ENCODE measurements around the gene PDE4B.

Gene PDE4B

DNA sequence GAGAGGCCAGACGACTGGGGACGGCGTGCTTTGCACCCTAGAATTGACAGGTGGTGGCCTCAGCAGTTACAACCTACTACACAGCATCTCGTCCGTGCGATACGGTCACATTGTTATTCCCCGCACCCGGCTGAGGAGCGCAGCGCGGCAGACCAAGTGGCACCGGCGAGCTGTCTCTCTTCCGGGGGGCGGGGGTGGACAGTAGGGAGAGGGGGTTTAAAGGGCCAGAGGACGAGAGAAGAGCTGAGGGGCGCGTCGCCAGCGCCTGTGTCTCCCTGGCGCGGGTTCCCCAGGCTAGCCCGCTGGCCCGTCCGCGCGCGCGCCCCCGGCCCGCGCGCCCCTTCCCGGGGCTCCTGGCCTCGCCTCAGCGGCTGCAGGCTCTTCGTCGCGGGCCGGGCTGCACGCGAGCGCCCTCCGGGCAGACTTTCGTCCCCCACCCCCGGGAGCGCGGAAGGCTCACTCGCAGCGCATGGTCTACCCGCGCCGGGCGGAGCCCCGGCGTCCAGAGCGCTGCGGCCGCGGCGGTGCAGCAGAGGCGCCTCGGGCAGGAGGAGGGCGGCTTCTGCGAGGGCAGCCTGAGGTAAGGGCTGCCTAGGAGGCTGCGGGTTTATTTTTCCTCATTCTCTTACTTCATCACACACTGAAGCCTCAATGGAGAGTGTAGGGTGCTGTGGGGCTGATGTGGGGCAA, at the start of gene PDE4B:
PDE4B (plus strand) TSS at position 227 of the 690 bp plus-strand sequence.
- DNase-seq (ENCODE audit: low read depth in 2 of 2), result no peak

DNA sequence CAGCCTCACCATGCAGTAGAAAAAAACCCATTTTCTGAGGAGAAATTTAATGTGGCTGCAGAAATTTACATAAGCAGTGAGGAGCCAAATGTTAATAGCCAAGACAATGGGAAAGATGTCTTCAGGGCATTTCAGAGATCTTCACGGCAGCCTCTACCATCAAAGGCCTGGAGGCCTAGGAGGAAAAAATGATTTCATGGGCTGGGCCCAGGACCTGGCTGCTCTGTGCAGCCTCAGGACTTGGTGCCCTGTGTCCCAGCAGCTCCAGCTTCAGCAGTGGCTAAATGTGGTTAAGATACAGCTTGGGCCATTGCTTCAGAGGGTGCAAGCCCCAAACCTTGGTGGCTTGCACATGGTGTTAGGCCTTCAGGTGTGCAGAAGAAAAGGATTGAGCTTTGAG, 48.0 kb upstream of the PDE4B start:
- DNase-seq (ENCODE audit: low read depth in 2 of 2), result no peak

DNA sequence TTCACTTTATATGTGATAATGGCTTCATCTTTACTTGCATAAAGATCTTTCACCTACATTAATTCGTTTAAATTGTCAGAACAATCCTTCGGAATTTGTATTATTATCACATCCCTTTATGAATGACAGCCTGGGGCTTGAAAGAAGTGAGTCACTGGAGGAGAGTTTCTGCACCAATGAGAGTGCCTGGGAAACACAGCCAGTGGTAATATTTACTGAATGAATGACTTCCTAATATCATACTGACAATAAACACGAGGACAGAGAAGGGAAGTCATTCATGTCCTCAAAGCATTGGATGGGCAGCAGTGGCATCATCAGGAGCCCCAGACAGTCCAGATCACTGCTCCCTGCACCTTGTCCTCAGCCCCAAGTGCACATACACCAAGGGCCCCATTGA, 40.7 kb upstream of the PDE4B start:
- no peak for DNase-seq (ENCODE audit: low read depth in 2 of 2)

DNA sequence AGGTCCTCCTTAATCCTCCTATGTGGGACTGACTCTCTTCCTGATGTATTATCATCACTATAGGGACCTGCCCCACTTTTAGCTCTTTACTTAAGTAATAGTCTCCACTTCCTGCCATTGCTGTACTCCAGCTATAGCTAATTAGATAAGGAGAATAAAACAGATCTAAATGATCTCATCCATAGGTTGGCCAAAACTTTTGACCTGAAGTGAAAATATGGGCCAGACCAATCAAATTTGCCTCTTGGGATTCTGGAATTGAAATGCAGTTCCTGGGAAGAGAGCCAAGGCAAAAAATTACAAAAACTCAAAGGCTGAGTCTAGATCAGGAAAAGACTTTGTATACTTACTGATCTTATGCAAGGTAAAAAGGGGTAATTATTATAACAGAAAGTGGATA, 36.1 kb upstream of the PDE4B start:
- no peak for DNase-seq (ENCODE audit: low read depth in 2 of 2)

- DNase-seq (ENCODE audit: low read depth in 2 of 2), result no peak
These were observed 35.2 kb upstream of the PDE4B start for GRCh38 chr1:65757531-65757930.

- no peak for DNase-seq (ENCODE audit: low read depth in 2 of 2)
These were observed 34.6 kb upstream of the PDE4B start for GRCh38 chr1:65758128-65758527.

DNA sequence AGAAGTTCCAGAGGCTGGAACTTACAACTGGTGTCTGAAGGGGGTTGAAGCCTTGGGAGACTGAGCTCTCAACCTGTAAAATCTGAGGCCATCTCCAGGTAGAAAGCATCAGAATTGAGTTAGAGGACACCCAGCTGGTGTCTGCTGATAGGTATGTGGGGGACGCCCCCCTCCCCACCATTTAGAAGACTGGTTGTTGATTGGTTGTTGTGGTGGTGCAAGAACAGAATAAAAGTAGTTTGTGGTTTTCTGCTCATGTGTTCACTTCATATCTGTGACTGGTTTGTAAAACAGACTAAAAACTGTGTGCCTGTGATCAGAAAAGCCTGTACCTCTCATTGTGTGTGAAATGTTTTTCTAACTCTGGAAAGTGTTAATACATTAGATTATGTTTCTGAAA, 33.2 kb upstream of the PDE4B start:
- DNase-seq (ENCODE audit: low read depth in 2 of 2), result no peak

DNA sequence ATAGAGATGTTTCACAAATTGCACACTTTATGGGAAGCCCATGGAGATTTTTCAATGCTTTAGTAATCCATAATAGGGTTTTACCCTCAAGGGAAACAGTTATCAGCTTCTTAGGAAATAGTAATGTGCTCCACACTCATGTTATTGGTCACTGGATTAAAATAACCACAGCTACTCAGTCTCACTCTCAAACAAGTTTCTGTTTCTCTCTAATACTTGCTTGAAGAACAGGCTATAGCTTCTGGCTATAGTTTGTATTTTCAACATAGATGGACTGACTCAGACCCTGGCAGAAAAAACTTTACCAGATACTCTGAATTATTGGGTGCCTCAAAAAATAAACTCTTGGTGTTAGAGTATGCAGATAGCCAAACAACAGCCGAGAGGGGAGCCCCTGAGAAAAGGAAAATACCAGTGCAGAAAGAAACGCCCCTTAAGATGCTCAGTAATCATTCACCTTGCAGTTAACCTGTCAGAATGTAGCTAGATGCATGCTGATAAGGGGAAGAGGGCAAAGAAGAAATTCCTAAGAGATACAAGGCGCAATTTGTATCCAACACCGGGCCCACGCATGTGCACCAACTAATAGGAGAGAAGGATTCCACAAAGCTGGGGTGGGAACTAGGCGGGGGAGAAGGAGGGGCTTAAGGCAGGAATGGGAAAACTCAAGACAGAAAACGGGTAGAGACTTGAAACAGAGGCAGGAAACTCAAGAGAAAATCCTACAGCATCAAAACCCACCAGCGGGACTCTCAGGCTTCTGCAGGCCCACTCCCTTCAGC, 30.4 kb upstream of the PDE4B start:
- no peak for DNase-seq (ENCODE audit: low read depth in 2 of 2)

- no peak for DNase-seq (ENCODE audit: low read depth in 2 of 2)
These were observed 28.6 kb upstream of the PDE4B start for GRCh38 chr1:65764052-65764451.

DNA sequence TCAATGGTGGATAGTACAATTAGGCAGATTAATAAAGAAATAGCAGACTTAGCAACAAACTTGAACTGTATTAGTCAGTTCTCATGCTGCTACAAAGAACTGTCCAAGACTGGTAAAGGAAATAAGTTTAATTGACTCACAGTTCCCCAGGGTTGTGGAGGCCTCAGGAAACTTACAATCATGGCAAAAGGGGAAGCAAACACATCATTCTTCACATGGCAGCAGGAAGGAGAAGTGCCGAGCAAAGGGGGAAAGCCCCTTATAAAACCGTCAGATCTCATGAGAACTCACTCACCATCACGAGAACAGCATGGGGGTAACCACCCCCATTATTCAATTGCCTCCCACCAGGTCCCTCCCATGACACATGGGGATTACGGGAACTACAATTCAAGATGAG, 27.1 kb upstream of the PDE4B start:
- DNase-seq (ENCODE audit: low read depth in 2 of 2), result no peak

- no peak for DNase-seq (ENCODE audit: low read depth in 2 of 2)
These were observed 23.1 kb upstream of the PDE4B start for GRCh38 chr1:65769636-65770035.

DNA sequence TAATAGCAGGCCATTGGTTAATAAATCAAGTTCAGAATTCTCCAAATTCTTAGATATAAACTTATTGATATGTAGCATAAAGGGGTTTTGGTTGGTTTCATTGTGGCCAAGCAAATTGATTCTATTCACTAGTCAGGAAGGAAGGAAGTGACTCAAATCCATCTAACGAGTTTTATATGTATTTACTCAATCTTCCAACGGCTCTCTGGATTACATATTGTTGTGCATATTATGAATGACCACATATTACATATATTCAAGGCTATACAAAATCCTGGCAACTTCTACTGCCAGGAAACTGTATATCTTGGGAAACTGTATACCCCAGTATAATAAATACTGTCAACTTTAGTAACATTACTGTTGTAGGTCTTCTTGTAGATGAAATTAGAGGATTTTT, 20.1 kb upstream of the PDE4B start:
- DNase-seq (ENCODE audit: low read depth in 2 of 2), result no peak

DNA sequence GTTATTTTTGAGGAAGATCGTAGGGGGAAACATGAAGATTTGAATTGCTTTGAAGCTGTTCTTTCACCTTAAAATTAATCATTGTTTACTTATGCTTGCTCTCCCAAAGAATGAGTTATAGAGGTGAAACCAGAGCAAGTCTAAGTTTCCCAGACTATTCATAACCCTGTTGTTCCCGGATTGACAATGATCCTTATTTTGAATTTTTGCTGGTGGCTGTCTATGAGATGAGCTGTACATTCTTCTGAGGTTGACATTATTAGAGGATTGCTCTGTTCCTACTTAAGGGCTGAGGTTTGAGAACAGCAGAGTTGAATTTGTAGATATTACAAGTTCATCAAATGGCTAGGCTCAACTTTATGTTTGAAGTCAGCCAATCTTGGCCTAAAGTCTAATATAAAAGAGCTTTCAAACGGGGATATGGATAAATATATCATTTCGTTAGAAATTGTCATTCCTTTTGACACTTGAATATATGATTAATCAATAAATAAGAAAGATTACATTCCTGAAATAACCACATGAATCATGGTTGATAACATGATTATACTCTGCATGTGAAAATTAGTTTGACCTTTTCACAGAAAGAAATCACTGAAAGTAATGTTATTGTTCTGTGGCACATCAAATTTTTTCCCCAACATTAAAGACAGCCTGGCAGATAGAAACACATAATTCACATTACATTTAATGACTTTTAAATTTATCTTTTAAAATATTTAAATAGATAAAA, 19.1 kb upstream of the PDE4B start:
- DNase-seq (ENCODE audit: low read depth in 2 of 2), result no peak

GRCh38 chr1:65788762-65789161, 3.9 kb upstream of the PDE4B start:
- DNase-seq (ENCODE audit: low read depth in 2 of 2), result no peak

- no peak for DNase-seq (ENCODE audit: low read depth in 2 of 2)
These were observed 1.3 kb upstream of the PDE4B start for GRCh38 chr1:65791396-65791795.

- no peak for DNase-seq (ENCODE audit: low read depth in 2 of 2)
These were observed 660 bp upstream of the PDE4B start for GRCh38 chr1:65791801-65792668.

GRCh38 chr1:65793359-65793732, 651 bp downstream of the PDE4B start:
- DNase-seq (ENCODE audit: low read depth in 2 of 2), result no peak

- no peak for DNase-seq (ENCODE audit: low read depth in 2 of 2)
These were observed 2.6 kb downstream of the PDE4B start for GRCh38 chr1:65795311-65795710.

- no peak for DNase-seq (ENCODE audit: low read depth in 2 of 2)
These were observed 6.9 kb downstream of the PDE4B start for GRCh38 chr1:65799601-65800000.

DNA sequence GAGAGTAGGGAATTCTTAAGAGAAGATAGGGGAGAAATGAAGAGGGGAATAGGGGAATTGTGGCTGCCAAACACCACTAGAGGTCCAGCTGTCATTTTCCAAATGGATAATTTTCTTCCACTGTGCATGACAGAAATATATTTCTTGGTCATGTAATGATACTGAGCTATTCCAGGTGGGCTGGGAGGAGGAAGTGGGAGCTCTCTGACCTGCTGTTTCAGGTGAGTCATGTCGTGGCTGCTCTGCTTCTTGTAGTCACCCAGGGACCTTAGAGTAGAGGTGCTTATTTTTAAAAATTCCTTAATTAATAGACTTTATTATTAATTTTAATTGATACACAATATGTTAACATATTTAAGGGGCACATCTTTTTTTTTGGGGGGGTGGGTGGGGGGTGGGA, 11.9 kb downstream of the PDE4B start:
- no peak for DNase-seq (ENCODE audit: low read depth in 2 of 2)

- DNase-seq (ENCODE audit: low read depth in 2 of 2), result peak; percentile 26 to 37
These were observed 19.4 kb downstream of the PDE4B start for GRCh38 chr1:65812065-65812464.

GRCh38 chr1:65813956-65814355, 21.3 kb downstream of the PDE4B start:
- no peak for DNase-seq (ENCODE audit: low read depth in 2 of 2)
